OCI-LY7 (cell line): Measurements from ENCODE around the gene SYS1. TPM values are rescaled to one million over a fixed set of nuclear protein-coding genes. Genes with fewer than 3 reads are reported as not detected.

Experiments
- BruUV-seq: library from RNA; stranded (reverse); fragments of 400-500 nt; replicated peaks from 2 replicates; lab custom pipeline; 2021; lab: Mats Ljungman, UMichigan
- CTCF ChIA-PET: fragments of 300-600 bp; sonication (Branson Sonifier 250); formaldehyde crosslinking; loops from one replicate; lab custom pipeline; 2022; ENCODE audit warnings: antibody characterized with exemption; ENCODE audit not compliant: unreplicated experiment; lab: Charles Lee
- POLR2A ChIA-PET: fragments of 300-600 bp; sonication (Branson Sonifier 250); formaldehyde crosslinking; loops from one replicate; lab custom pipeline; 2022; ENCODE audit warnings: antibody characterized with exemption; lab: Charles Lee
- DNase-seq: peaks from one replicate; pipeline ENCODE4 v3.0.0-alpha.2; 2015; ENCODE audit warnings: low spot score
- H2AFZ ChIP-seq: fragments of 200-600 bp; sonication (generic), shearing (Covaris generic); 2 replicates; pipeline ENCODE4 v1.6.1; 2014; ENCODE audit warnings: mild to moderate bottlenecking, antibody characterized with exemption, low read length, moderate library complexity
- H3K27ac ChIP-seq: fragments of 200-600 bp; sonication (generic); 2 replicates; pipeline ENCODE4 v1.5.1; 2014; ENCODE audit warnings: mixed run types, low read depth, mild to moderate bottlenecking, moderate library complexity, low read length, inconsistent platforms; ENCODE audit not compliant: poor library complexity, severe bottlenecking
- H3K36me3 ChIP-seq: fragments of 200-600 bp; sonication (generic); 2 replicates; pipeline ENCODE4 v1.6.1; 2014; ENCODE audit warnings: mild to moderate bottlenecking, antibody characterized with exemption, low read length, moderate library complexity, mixed read lengths; ENCODE audit not compliant: insufficient read depth
- H3K4me1 ChIP-seq: fragments of 200-600 bp; sonication (generic); 2 replicates; pipeline ENCODE4 v1.5.1; 2014; ENCODE audit warnings: mild to moderate bottlenecking, low read length; ENCODE audit not compliant: insufficient read depth, poor library complexity, severe bottlenecking
- H3K4me2 ChIP-seq: fragments of 200-600 bp; sonication (generic); 2 replicates; pipeline ENCODE4 v1.6.1; 2014; ENCODE audit warnings: mild to moderate bottlenecking, low read length
- H3K4me3 ChIP-seq: fragments of 200-600 bp; sonication (generic); 2 replicates; pipeline ENCODE4 v1.5.1; 2014; ENCODE audit warnings: mild to moderate bottlenecking, low read depth, low read length; ENCODE audit not compliant: poor library complexity, severe bottlenecking
- H3K79me2 ChIP-seq: fragments of 200-600 bp; sonication (generic); 2 replicates; pipeline ENCODE4 v1.6.1; 2016; ENCODE audit warnings: low read depth, mild to moderate bottlenecking, low read length, moderate library complexity, mixed read lengths; ENCODE audit not compliant: insufficient read depth
- H3K9me2 ChIP-seq: fragments of 200-600 bp; sonication (generic); 2 replicates; pipeline ENCODE4 v1.6.1; 2016; ENCODE audit warnings: mild to moderate bottlenecking, low read length, mixed read lengths; ENCODE audit not compliant: insufficient read depth
- H3K9me3 ChIP-seq: fragments of 200-600 bp; sonication (generic); 2 replicates; pipeline ENCODE4 v1.6.1; 2014; ENCODE audit warnings: mild to moderate bottlenecking, mixed run types, low read length, mixed read lengths
- H4K20me1 ChIP-seq: fragments of 200-600 bp; sonication (generic); 2 replicates; pipeline ENCODE4 v1.6.1; 2014; ENCODE audit warnings: mild to moderate bottlenecking, antibody characterized with exemption, low read length, moderate library complexity, mixed read lengths; ENCODE audit not compliant: insufficient read depth
- CTCF ChIP-seq: fragments of 200-600 bp; sonication (generic); conservative IDR thresholded peaks from 2 replicates; pipeline ENCODE4 v1.5.1; 2014; ENCODE audit warnings: mild to moderate bottlenecking, antibody characterized with exemption, low read length, moderate library complexity, mixed read lengths
- EZH2phosphoT487 ChIP-seq: fragments of 200-600 bp; sonication (generic); IDR thresholded peaks from 2 replicates; pipeline ENCODE4 v1.6.1; 2018; ENCODE audit warnings: low read depth, borderline replicate concordance, mild to moderate bottlenecking, mixed run types, antibody characterized with exemption, low read length, moderate library complexity, mixed read lengths
- intact Hi-C: fragments of 100-400 bp; cut with micrococcal nuclease; formaldehyde crosslinking; loops from one replicate; pipeline ENCODE4 v1.10.0; 2022; ENCODE audit not compliant: unreplicated experiment
- total RNA-seq, 2 experiments: library from RNA; depleted of rRNA in 1 of 2; stranded (reverse); fragments of >200 nt in 1 of 2; shearing (Covaris generic) in 1 of 2; gene quantifications; 2 replicates each; pipeline ENCODE4 v1.2.3, GENCODE V29; 2014 to 2022

The SYS1 gene
- total RNA-seq, 2 experiments from 2014 or later = 9.6 to 37.6 TPM

- Histone ChIP-seq H3K4me2 (0 out of 2 replicates have a peak overlapping the region, but pooled peaks have one; percentile 11), H2AFZ (peak overlapping the region; percentile 33; the same call in 1 of the 2 replicates), H3K36me3 (no peaks in the 10 kb centered on the region), H3K79me2 (no peaks in the 10 kb centered on the region), H4K20me1 (no peaks in the 10 kb centered on the region), H3K4me1 (peaks cover 45% of the 10 kb centered on the region), H3K9me3 (peaks cover 5% of the 10 kb centered on the region; the same call in 1 of the 2 replicates), H3K4me3 (no peak overlapping the region), H3K27ac (no peak overlapping the region), H3K9me2 (no peaks in the 10 kb centered on the region)
- no TSS peak for BruUV-seq
- CTCF ChIA-PET = no interaction called here
- POLR2A ChIA-PET = no interaction called here
- intact Hi-C loops = no loop called here
- TF ChIP-seq CTCF = no peak
- TF ChIP-seq EZH2phosphoT487 = no peak
- DNase-seq = no peak
Measured at GRCh38 chr20:45325371-45325770, 37.6 kb upstream of the SYS1 start.

GRCh38 chr20:45328451-45328850, 34.5 kb upstream of the SYS1 start:
- H3K9me2 ChIP-seq = no peaks in the 10 kb centered on the region
- intact Hi-C loops = no loop called here
- no peaks in the 10 kb centered on the region for H3K36me3 ChIP-seq
- H3K4me3 ChIP-seq = no peak overlapping the region
- no peaks in the 10 kb centered on the region for H3K79me2 ChIP-seq
- ChIA-PET POLR2A (no interaction called here), CTCF (no interaction called here)
- no peak overlapping the region for H2AFZ ChIP-seq
- DNase-seq = no peak
- H3K4me2 ChIP-seq = no peak overlapping the region
- no peak overlapping the region for H3K27ac ChIP-seq
- H3K9me3 ChIP-seq = no peaks in the 10 kb centered on the region
- H4K20me1 ChIP-seq = no peaks in the 10 kb centered on the region
- TF ChIP-seq CTCF (no peak), EZH2phosphoT487 (no peak)
- peaks cover 23% of the 10 kb centered on the region for H3K4me1 ChIP-seq
- BruUV-seq = no TSS peak

- no peak for DNase-seq
- Histone ChIP-seq H3K9me2 (no peaks in the 10 kb centered on the region), H3K27ac (no peak overlapping the region), H3K4me1 (peaks cover 21% of the 10 kb centered on the region), H3K79me2 (no peaks in the 10 kb centered on the region), H3K9me3 (no peaks in the 10 kb centered on the region), H3K4me2 (no peak overlapping the region), H2AFZ (no peak overlapping the region), H3K36me3 (no peaks in the 10 kb centered on the region), H4K20me1 (no peaks in the 10 kb centered on the region), H3K4me3 (no peak overlapping the region)
- TF ChIP-seq EZH2phosphoT487 (no peak), CTCF (0 out of 2 replicates have a peak, but pooled peaks have one; percentile 12)
- BruUV-seq = no TSS peak
- CTCF ChIA-PET = no interaction called here
- POLR2A ChIA-PET = no interaction called here
- intact Hi-C loops = no loop called here
Measured at GRCh38 chr20:45329497-45330319, 33.2 kb upstream of the SYS1 start.
